Immature natural killer cell (primary cell): ENCODE data around the gene ZNF460. TPM values are rescaled to one million over a fixed set of nuclear protein-coding genes. Genes with fewer than 3 reads are reported as not detected.

Experiments
- DNase-seq, 3 donors: peaks; one replicate each; pipeline ENCODE4 v3.0.0; 2022; ENCODE audit warnings: mixed read lengths in 1 of 3
- H3K27ac Mint-ChIP-seq, 6 donors: one replicate each; pipeline ENCODE4 v1.8.0; 2020; ENCODE audit warnings: mixed read lengths in 6 of 6, mild to moderate bottlenecking in 5 of 6, inconsistent platforms in 4 of 6, moderate library complexity in 3 of 6
- H3K27me3 Mint-ChIP-seq, 3 donors: one replicate each; pipeline ENCODE4 v1.8.0; 2020 to 2021; ENCODE audit warnings: low read depth in 3 of 3, mild to moderate bottlenecking in 3 of 3, mixed read lengths in 3 of 3, moderate library complexity in 3 of 3, inconsistent platforms in 1 of 3
- H3K36me3 Mint-ChIP-seq, 3 donors: one replicate each; pipeline ENCODE4 v1.8.0; 2020; ENCODE audit warnings: mixed read lengths in 3 of 3, inconsistent platforms in 2 of 3, mild to moderate bottlenecking in 2 of 3
- H3K4me1 Mint-ChIP-seq, 2 donors: one replicate each; pipeline ENCODE4 v1.8.0; 2020; ENCODE audit warnings: inconsistent platforms in 2 of 2, mild to moderate bottlenecking in 2 of 2, mixed read lengths in 2 of 2, moderate library complexity in 1 of 2
- H3K4me3 Mint-ChIP-seq, 5 donors: one replicate each; pipeline ENCODE4 v1.8.0; 2020; ENCODE audit warnings: mild to moderate bottlenecking in 5 of 5, mixed read lengths in 5 of 5, inconsistent platforms in 3 of 5, moderate library complexity in 3 of 5
- H3K9me3 Mint-ChIP-seq, 6 donors: one replicate each; pipeline ENCODE4 v1.8.0; 2020; ENCODE audit warnings: mild to moderate bottlenecking in 6 of 6, mixed read lengths in 6 of 6, inconsistent platforms in 4 of 6, moderate library complexity in 3 of 6
- polyA plus RNA-seq, 3 donors: library from polyadenylated mRNA; unstranded; fragments of 300-500 nt; fragmentation: Illumina TruSeq; gene quantifications; one replicate each; pipeline ENCODE4 v1.2.3, GENCODE V29; 2021

The ZNF460 gene
- polyA plus RNA-seq, 3 donors from 2014 or later: 1.1 to 7.0 (median 4.3) TPM

DNA sequence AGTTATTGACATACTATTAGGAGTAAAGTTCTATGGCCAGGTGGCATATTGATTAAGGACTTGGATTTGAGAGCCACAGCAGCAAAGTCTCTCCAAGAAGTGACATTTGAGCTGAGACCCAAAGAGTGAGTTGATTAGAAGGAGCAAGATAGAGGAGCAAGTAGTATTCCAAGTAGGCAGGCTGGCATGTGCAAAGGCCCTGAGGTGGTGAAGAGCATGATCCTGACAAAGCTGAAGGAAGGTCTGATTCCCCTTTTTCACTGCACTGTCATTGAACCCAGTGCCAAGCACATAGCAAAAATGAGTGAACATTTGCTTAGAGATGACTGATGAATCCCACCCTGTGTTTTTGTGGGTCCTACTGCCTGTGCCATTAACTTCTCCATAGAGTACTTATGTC is 44.7 kb downstream of the ZNF460 start:
- Mint-ChIP-seq H3K27ac (no peak overlapping the region), H3K4me3 (no peak overlapping the region), H3K4me1 (peaks cover 29 to 41% of the 10 kb centered on the region in 2 donors), H3K9me3 (peaks cover 9 to 60% (median 23%) of the 10 kb centered on the region in 6 donors), H3K27me3 (peaks cover 0 to 3% (median 3%) of the 10 kb centered on the region in 3 donors), H3K36me3 (peaks cover 65 to 73% (median 68%) of the 10 kb centered on the region in 3 donors)
- no peak for DNase-seq

GRCh38 chr19:57327993-57328392 is 47.7 kb downstream of the ZNF460 start:
- Mint-ChIP-seq H3K27ac (no peak overlapping the region), H3K4me3 (no peak overlapping the region), H3K27me3 (no peaks in the 10 kb centered on the region), H3K9me3 (peaks cover 23 to 82% (median 33%) of the 10 kb centered on the region in 6 donors), H3K4me1 (peaks cover 2 to 11% of the 10 kb centered on the region in 2 donors), H3K36me3 (peaks cover 66 to 77% (median 77%) of the 10 kb centered on the region in 3 donors)
- DNase-seq: no peak

- no peak overlapping the region for H3K27ac Mint-ChIP-seq
- no peaks in the 10 kb centered on the region for H3K4me1 Mint-ChIP-seq
- DNase-seq: no peak
- peaks cover 7 to 55% (median 19%) of the 10 kb centered on the region in 6 donors for H3K9me3 Mint-ChIP-seq
- peaks cover 0 to 2% (median 0%) of the 10 kb centered on the region in 3 donors for H3K27me3 Mint-ChIP-seq
- peaks cover 18 to 47% (median 33%) of the 10 kb centered on the region in 3 donors for H3K36me3 Mint-ChIP-seq
- no peak overlapping the region for H3K4me3 Mint-ChIP-seq
These were observed 53.9 kb downstream of the ZNF460 start for GRCh38 chr19:57334191-57334590.

- no peak for DNase-seq
- Mint-ChIP-seq H3K27ac (no peak overlapping the region), H3K4me3 (no peak overlapping the region), H3K27me3 (peaks cover 0 to 4% (median 0%) of the 10 kb centered on the region in 3 donors), H3K4me1 (no peaks in the 10 kb centered on the region), H3K9me3 (peaks cover 0 to 24% (median 4%) of the 10 kb centered on the region in 6 donors), H3K36me3 (peaks cover 5 to 24% (median 21%) of the 10 kb centered on the region in 3 donors)
These were observed 58.6 kb downstream of the ZNF460 start for GRCh38 chr19:57338877-57339276.

GRCh38 chr19:57342582-57342981 is 62.3 kb downstream of the ZNF460 start:
- peaks cover 0 to 11% (median 7%) of the 10 kb centered on the region in 3 donors for H3K36me3 Mint-ChIP-seq
- peaks cover 0 to 13% (median 1%) of the 10 kb centered on the region in 6 donors for H3K9me3 Mint-ChIP-seq
- peaks cover 0 to 8% (median 0%) of the 10 kb centered on the region in 3 donors for H3K27me3 Mint-ChIP-seq
- DNase-seq: no peak
- H3K4me3 Mint-ChIP-seq: no peak overlapping the region
- H3K27ac Mint-ChIP-seq: no peak overlapping the region
- H3K4me1 Mint-ChIP-seq: no peaks in the 10 kb centered on the region

Other genes starting within 250 kb of the ZNF460 start
- gene USP29, start 160.5 kb upstream of the ZNF460 start, polyA plus RNA-seq: not detected
- not detected for gene ZIM3, start 135.3 kb upstream of the ZNF460 start, polyA plus RNA-seq
- gene DUXA, start 113.0 kb upstream of the ZNF460 start, polyA plus RNA-seq: not detected
- 10 to 100 TPM; 13.3 to 17.3 (median 14.8) TPM for gene ZNF264, start 89.0 kb upstream of the ZNF460 start, polyA plus RNA-seq
- gene AURKC, start 49.5 kb upstream of the ZNF460 start, polyA plus RNA-seq: 1 to 10 TPM in 2 of 3 donors, not detected in 1; 1.8 to 2.5 TPM
- gene ZNF805, start 39.9 kb upstream of the ZNF460 start, polyA plus RNA-seq: 1 to 10 TPM; 1.9 to 3.0 (median 2.9) TPM
- 1 to 10 TPM; 2.1 to 4.6 (median 2.5) TPM for gene ZNF543, start 40.0 kb downstream of the ZNF460 start, polyA plus RNA-seq
- 1 to 10 TPM; 1.2 to 3.7 (median 2.0) TPM for gene ZNF304, start 70.8 kb downstream of the ZNF460 start, polyA plus RNA-seq
- gene TRAPPC2B, start 83.1 kb downstream of the ZNF460 start, polyA plus RNA-seq: 10 to 100 TPM; 22.4 to 33.6 (median 30.9) TPM
- gene ZNF547, start 83.1 kb downstream of the ZNF460 start, polyA plus RNA-seq: 1 to 10 TPM in 1 of 3 donors, under 1 TPM in 2; 0.54 to 2.1 (median 0.61) TPM
- gene ZNF548, start 109.4 kb downstream of the ZNF460 start, polyA plus RNA-seq: 10 to 100 TPM; 13.4 to 16.1 (median 15.9) TPM
- gene ZNF17, start 130.7 kb downstream of the ZNF460 start, polyA plus RNA-seq: 1 to 10 TPM; 4.2 to 5.4 (median 4.3) TPM
- 10 to 100 TPM in 2 of 3 donors, 1 to 10 TPM in 1; 4.1 to 41.0 (median 27.0) TPM for gene ZNF749, start 154.8 kb downstream of the ZNF460 start, polyA plus RNA-seq
- not detected for gene VN1R1, start 176.7 kb downstream of the ZNF460 start, polyA plus RNA-seq
- gene ZNF772, start 197.1 kb downstream of the ZNF460 start, polyA plus RNA-seq: 1 to 10 TPM in 2 of 3 donors, not detected in 1; 2.2 to 2.3 TPM
- 1 to 10 TPM; 1.4 to 5.8 (median 2.1) TPM for gene ZNF419, start 207.3 kb downstream of the ZNF460 start, polyA plus RNA-seq
- gene ZNF773, start 219.5 kb downstream of the ZNF460 start, polyA plus RNA-seq: 10 to 100 TPM in 1 of 3 donors, 1 to 10 TPM in 2; 3.1 to 14.1 (median 3.3) TPM
- gene ZNF549, start 246.9 kb downstream of the ZNF460 start, polyA plus RNA-seq: 1 to 10 TPM; 3.1 to 7.1 (median 6.9) TPM